Suprapubic skin (tissue), 3 donors: ENCODE measurements around the gene ATP2A2.

Experiments
- CTCF ChIP-seq, 2 donors: fragments of 200-600 bp in 1 of 2; fragments of 450-650 bp in 1 of 2; sonication (generic) in 1 of 2; IDR thresholded peaks; one replicate each; pipeline ENCODE4 v1.5.1; 2016 to 2019; ENCODE audit warnings: antibody characterized with exemption in 2 of 2, mild to moderate bottlenecking in 1 of 2, moderate library complexity in 1 of 2
- POLR2A ChIP-seq, 2 donors: fragments of 450-650 bp; IDR thresholded peaks; one replicate each; pipeline ENCODE4 v1.6.1; 2017; ENCODE audit warnings: antibody characterized with exemption in 2 of 2, mild to moderate bottlenecking in 2 of 2, moderate library complexity in 2 of 2

GRCh38 chr12:110344657-110345056, 63.6 kb downstream of the ATP2A2 start:
- TF ChIP-seq CTCF (IDR thresholded peaks at IDR 0.05) (no peak), POLR2A (IDR thresholded peaks at IDR 0.05) (no peak)
